Uterus (tissue), 4 donors: Measurements from ENCODE around the gene MAEA. TPM values are rescaled to one million over a fixed set of nuclear protein-coding genes. Genes with fewer than 3 reads are reported as not detected.

Experiments
- DNase-seq, 2 donors: peaks; one replicate each; pipeline ENCODE4 v3.0.0-alpha.2; 2019 to 2020
- H3K27ac ChIP-seq, 2 donors: fragments of 200-600 bp; sonication (generic); 1 replicate in 1 of 2; 2 replicates in 1 of 2; pipeline ENCODE4 v1.5.1; 2016 to 2018
- H3K27me3 ChIP-seq, 2 donors: fragments of 200-600 bp; sonication (generic); one replicate each; pipeline ENCODE4 v1.5.1; 2018 to 2019; ENCODE audit warnings: control low read depth in 1 of 2
- H3K36me3 ChIP-seq, 2 donors: fragments of 200-600 bp; sonication (generic); one replicate each; pipeline ENCODE4 v1.5.1; 2019; ENCODE audit warnings: control low read depth in 1 of 2
- H3K4me1 ChIP-seq, 2 donors: fragments of 200-600 bp; sonication (generic); one replicate each; pipeline ENCODE4 v1.5.1; 2018 to 2019; ENCODE audit warnings: control low read depth in 1 of 2
- H3K4me3 ChIP-seq, 2 donors: fragments of 200-600 bp; sonication (generic); 1 replicate in 1 of 2; 2 replicates in 1 of 2; pipeline ENCODE4 v1.5.1; 2018 to 2019; ENCODE audit warnings: mild to moderate bottlenecking in 1 of 2
- H3K9me3 ChIP-seq, 2 donors: fragments of 200-600 bp; sonication (generic); one replicate each; pipeline ENCODE4 v1.5.1; 2019; ENCODE audit warnings: control low read depth in 1 of 2
- CTCF ChIP-seq, 4 experiments: fragments of 200-600 bp in 2 of 4; fragments of 450-650 bp in 2 of 4; sonication (generic) in 2 of 4; IDR thresholded peaks; one replicate each; pipeline ENCODE4 v1.5.1; 2016 to 2019; ENCODE audit warnings: antibody characterized with exemption in 4 of 4, mild to moderate bottlenecking in 2 of 4, moderate library complexity in 1 of 4
- POLR2A ChIP-seq, 2 donors: fragments of 450-650 bp; IDR thresholded peaks; one replicate each; pipeline ENCODE4 v1.6.1; 2016; ENCODE audit warnings: antibody characterized with exemption in 2 of 2, mild to moderate bottlenecking in 1 of 2, moderate library complexity in 1 of 2
- intact Hi-C: fragments of 100-400 bp; cut with DNase I; formaldehyde crosslinking; loops from one replicate; pipeline ENCODE4 v1.15.1; 2023; ENCODE audit warnings: low total_unique reads
- total RNA-seq, 4 donors: library from RNA; depleted of rRNA in 3 of 4; stranded (reverse); fragments of >200 nt in 3 of 4; gene quantifications; one replicate each; pipeline versions ENCODE4 v1.1.0 to v1.2.4, GENCODE V29; 2014 to 2023
- donor health status: DM: yes; HTN: yes; CAD: no.

Gene MAEA
- total RNA-seq, 4 donors from 2014 or later: 32.3 to 70.7 (median 67.8) TPM

- TF ChIP-seq CTCF (IDR thresholded peaks at IDR 0.05) (no peak), POLR2A (IDR thresholded peaks at IDR 0.05) (no peak)
- no peaks in the 10 kb centered on the region for H3K4me1 ChIP-seq
- no peak for DNase-seq
- H3K27ac ChIP-seq: no peak overlapping the region
- no peak overlapping the region for H3K4me3 ChIP-seq
- intact Hi-C loops: no loop called here
- no peaks in the 10 kb centered on the region for H3K9me3 ChIP-seq
- H3K36me3 ChIP-seq: no peaks in the 10 kb centered on the region
- no peaks in the 10 kb centered on the region for H3K27me3 ChIP-seq
These were observed 84.4 kb downstream of the MAEA start for GRCh38 chr4:1373892-1374705.

- Histone ChIP-seq H3K4me3 (no peak overlapping the region), H3K9me3 (no peaks in the 10 kb centered on the region), H3K27ac (no peak overlapping the region), H3K36me3 (no peaks in the 10 kb centered on the region), H3K4me1 (no peaks in the 10 kb centered on the region), H3K27me3 (no peaks in the 10 kb centered on the region)
- intact Hi-C loops: no loop called here
- no peak for DNase-seq
- TF ChIP-seq POLR2A (IDR thresholded peaks at IDR 0.05) (no peak), CTCF (IDR thresholded peaks at IDR 0.05) (no peak)
These were observed 85.0 kb downstream of the MAEA start for GRCh38 chr4:1374706-1375045.

GRCh38 chr4:1375051-1375721 lies 85.5 kb downstream of the MAEA start:
- Histone ChIP-seq H3K36me3 (no peaks in the 10 kb centered on the region), H3K4me3 (no peak overlapping the region), H3K9me3 (no peaks in the 10 kb centered on the region), H3K27ac (no peak overlapping the region), H3K4me1 (no peaks in the 10 kb centered on the region), H3K27me3 (no peaks in the 10 kb centered on the region)
- TF ChIP-seq CTCF (IDR thresholded peaks at IDR 0.05): no peak
- no peak for TF ChIP-seq POLR2A (IDR thresholded peaks at IDR 0.05)
- DNase-seq: no peak
- intact Hi-C loops: no loop called here

- H3K4me3 ChIP-seq: no peak overlapping the region
- no peak for TF ChIP-seq POLR2A (IDR thresholded peaks at IDR 0.05)
- TF ChIP-seq CTCF (IDR thresholded peaks at IDR 0.05): no peak
- no peak for DNase-seq
- no peaks in the 10 kb centered on the region for H3K36me3 ChIP-seq
- H3K9me3 ChIP-seq: no peaks in the 10 kb centered on the region
- H3K4me1 ChIP-seq: no peaks in the 10 kb centered on the region
- intact Hi-C loops: no loop called here
- H3K27ac ChIP-seq: no peak overlapping the region
- H3K27me3 ChIP-seq: no peaks in the 10 kb centered on the region
These were observed 86.2 kb downstream of the MAEA start for GRCh38 chr4:1375761-1376322.

GRCh38 chr4:1376391-1376840 lies 86.7 kb downstream of the MAEA start:
- no peak overlapping the region for H3K4me3 ChIP-seq
- H3K9me3 ChIP-seq: no peaks in the 10 kb centered on the region
- no peaks in the 10 kb centered on the region for H3K27me3 ChIP-seq
- no peak for TF ChIP-seq POLR2A (IDR thresholded peaks at IDR 0.05)
- TF ChIP-seq CTCF (IDR thresholded peaks at IDR 0.05): no peak
- intact Hi-C loops: no loop called here
- DNase-seq: no peak
- no peaks in the 10 kb centered on the region for H3K4me1 ChIP-seq
- no peak overlapping the region for H3K27ac ChIP-seq
- no peaks in the 10 kb centered on the region for H3K36me3 ChIP-seq
